Osteoblast (primary cell): Measurements from ENCODE around the gene PPP2R3B. TPM values are rescaled to one million over a fixed set of nuclear protein-coding genes. Genes with fewer than 3 reads are reported as not detected.

Experiments used
- DNase-seq: peaks from one replicate; pipeline ENCODE4 v3.0.0; 2011; ENCODE audit warnings: low spot score, mixed read lengths; ENCODE audit not compliant: insufficient read length; ENCODE audit errors: missing footprints
- H2AFZ ChIP-seq: 2 replicates; pipeline ENCODE4 v1.6.0; 2011; ENCODE audit warnings: mild to moderate bottlenecking, low read length
- H3K27ac ChIP-seq: 2 replicates; pipeline ENCODE4 v1.5.1; 2011; ENCODE audit warnings: mild to moderate bottlenecking, low read depth, low read length, moderate library complexity
- H3K27me3 ChIP-seq: 2 replicates; pipeline ENCODE4 v1.6.0; 2012; ENCODE audit warnings: mild to moderate bottlenecking, control low read depth, inconsistent platforms, low read length, moderate library complexity; ENCODE audit not compliant: insufficient read depth
- H3K36me3 ChIP-seq: 2 replicates; pipeline ENCODE4 v1.5.1; 2011; ENCODE audit warnings: mild to moderate bottlenecking, low read length, control low read depth, moderate library complexity; ENCODE audit not compliant: insufficient read depth
- H3K4me1 ChIP-seq: 2 replicates; pipeline ENCODE4 v1.5.1; 2011; ENCODE audit warnings: mild to moderate bottlenecking, low read length, control low read depth, moderate library complexity; ENCODE audit not compliant: insufficient read depth
- H3K4me2 ChIP-seq: 2 replicates; pipeline ENCODE4 v1.6.0; 2011; ENCODE audit warnings: mild to moderate bottlenecking, low read length; ENCODE audit not compliant: insufficient read depth
- H3K4me3 ChIP-seq: fragments of 200-600 bp; sonication (generic); 3 replicates; pipeline ENCODE4 v1.5.1; 2012; ENCODE audit warnings: mild to moderate bottlenecking, low read length, inconsistent platforms; ENCODE audit not compliant: insufficient read depth
- H3K79me2 ChIP-seq: 2 replicates; pipeline ENCODE4 v1.6.0; 2012; ENCODE audit warnings: mild to moderate bottlenecking, low read length, control low read depth, inconsistent platforms; ENCODE audit not compliant: insufficient read depth
- H3K9me3 ChIP-seq: 2 replicates; pipeline ENCODE4 v1.5.1; 2011; ENCODE audit warnings: low read depth, low read length, control low read depth
- H4K20me1 ChIP-seq: 2 replicates; pipeline ENCODE4 v1.6.0; 2012; ENCODE audit warnings: mild to moderate bottlenecking, low read length, control low read depth; ENCODE audit not compliant: insufficient read depth
- total RNA-seq: library from RNA; depleted of rRNA; stranded (reverse); fragments of >200 nt; gene quantifications from 2 replicates; pipeline ENCODE4 v1.2.3, GENCODE V29; 2012
- TF ChIP-seq, protein P1 (sequence below): IDR thresholded peaks from 2 replicates; pipeline ENCODE4 v1.5.1; 2011; ENCODE audit warnings: mild to moderate bottlenecking, low read depth, low read length, moderate library complexity; ENCODE audit errors: extremely low read depth

PPP2R3B gene
- total RNA-seq, 1 donor = 13.4 TPM

DNA sequence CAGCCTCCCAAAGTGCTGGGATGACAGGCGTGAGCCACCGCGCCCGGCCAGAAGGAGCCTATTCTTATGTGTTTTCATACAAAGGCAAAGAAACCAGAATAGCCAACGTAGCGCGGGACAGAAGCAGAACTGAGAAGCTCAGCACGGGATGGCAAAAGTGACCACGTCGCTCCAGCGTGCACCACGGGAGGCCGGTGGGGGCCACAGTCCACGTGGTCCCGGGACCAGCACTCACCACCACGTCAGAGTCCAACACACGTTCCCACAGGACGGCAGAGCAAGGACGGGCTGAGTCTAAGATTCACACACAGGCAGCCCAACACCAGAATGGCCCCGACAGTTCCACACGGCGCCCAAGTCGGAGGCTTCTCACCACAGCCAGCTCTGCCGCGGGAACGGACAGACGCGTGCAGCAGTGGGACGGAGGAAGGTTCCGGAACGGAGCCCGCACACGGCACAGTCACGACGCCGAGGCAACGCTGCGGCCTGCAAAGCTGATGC, 49.3 kb downstream of the PPP2R3B start:
- H3K27ac ChIP-seq = no peak overlapping the region

DNA sequence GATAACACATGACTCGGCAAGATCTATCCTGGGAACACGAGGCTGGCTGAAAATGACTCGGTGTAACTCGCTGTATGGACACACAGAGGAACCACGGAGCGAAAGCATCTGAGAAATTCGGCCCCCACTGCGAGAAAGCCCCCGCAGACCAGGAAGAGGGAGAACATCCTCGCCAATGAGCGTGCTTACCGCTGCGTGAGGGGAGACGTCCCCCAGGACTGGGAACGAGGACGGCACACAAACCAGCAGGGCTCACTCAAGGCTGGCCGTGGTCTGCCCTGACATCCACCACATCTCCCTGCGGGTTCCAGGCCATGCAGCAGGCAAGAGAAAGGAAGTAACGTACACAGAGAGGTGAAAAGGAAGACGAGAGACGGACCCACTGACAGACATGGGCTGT, 50.5 kb downstream of the PPP2R3B start:
- Histone ChIP-seq H3K27ac (no peak overlapping the region), H3K36me3 (no peaks in the 10 kb centered on the region), H4K20me1 (no peaks in the 10 kb centered on the region), H3K4me3 (no peak overlapping the region), H3K4me1 (no peaks in the 10 kb centered on the region), H3K9me3 (no peaks in the 10 kb centered on the region), H3K4me2 (no peak overlapping the region), H3K79me2 (no peaks in the 10 kb centered on the region), H3K27me3 (no peaks in the 10 kb centered on the region), H2AFZ (no peak overlapping the region)
- TF ChIP-seq, protein P1, sequence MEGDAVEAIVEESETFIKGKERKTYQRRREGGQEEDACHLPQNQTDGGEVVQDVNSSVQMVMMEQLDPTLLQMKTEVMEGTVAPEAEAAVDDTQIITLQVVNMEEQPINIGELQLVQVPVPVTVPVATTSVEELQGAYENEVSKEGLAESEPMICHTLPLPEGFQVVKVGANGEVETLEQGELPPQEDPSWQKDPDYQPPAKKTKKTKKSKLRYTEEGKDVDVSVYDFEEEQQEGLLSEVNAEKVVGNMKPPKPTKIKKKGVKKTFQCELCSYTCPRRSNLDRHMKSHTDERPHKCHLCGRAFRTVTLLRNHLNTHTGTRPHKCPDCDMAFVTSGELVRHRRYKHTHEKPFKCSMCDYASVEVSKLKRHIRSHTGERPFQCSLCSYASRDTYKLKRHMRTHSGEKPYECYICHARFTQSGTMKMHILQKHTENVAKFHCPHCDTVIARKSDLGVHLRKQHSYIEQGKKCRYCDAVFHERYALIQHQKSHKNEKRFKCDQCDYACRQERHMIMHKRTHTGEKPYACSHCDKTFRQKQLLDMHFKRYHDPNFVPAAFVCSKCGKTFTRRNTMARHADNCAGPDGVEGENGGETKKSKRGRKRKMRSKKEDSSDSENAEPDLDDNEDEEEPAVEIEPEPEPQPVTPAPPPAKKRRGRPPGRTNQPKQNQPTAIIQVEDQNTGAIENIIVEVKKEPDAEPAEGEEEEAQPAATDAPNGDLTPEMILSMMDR = no peak
- no peak for DNase-seq

More for the DNA sequence above, 49.3 kb downstream of the PPP2R3B start:
- DNase-seq = no peak
- Histone ChIP-seq H3K4me3 (no peak overlapping the region), H3K79me2 (no peaks in the 10 kb centered on the region), H3K36me3 (no peaks in the 10 kb centered on the region), H3K9me3 (no peaks in the 10 kb centered on the region), H3K4me1 (no peaks in the 10 kb centered on the region), H4K20me1 (no peaks in the 10 kb centered on the region), H3K27me3 (no peaks in the 10 kb centered on the region), H3K4me2 (no peak overlapping the region), H2AFZ (no peak overlapping the region)
- TF ChIP-seq, protein P1 = no peak

DNA sequence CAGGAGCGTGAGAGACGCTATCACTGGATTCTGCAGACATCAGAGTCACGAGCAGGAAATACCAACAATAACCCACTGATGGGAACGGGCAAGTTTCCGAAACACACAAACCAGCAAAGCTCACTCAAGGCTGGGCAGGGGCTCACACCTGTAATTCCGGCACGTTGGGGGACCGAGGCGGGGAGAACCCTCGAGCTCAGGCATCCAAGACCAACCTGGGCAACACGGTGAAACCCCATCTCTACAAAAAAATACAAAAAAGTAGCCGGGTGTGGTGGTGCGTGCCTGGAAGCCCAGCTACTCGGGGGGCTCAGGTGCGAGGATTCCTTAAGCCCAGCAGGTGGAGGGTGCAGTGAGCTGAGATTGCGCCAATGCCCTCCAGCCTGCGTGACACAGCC, 51.0 kb downstream of the PPP2R3B start:
- Histone ChIP-seq H3K36me3 (no peaks in the 10 kb centered on the region), H4K20me1 (no peaks in the 10 kb centered on the region), H3K4me3 (no peak overlapping the region), H3K4me1 (no peaks in the 10 kb centered on the region), H2AFZ (no peak overlapping the region), H3K27ac (no peak overlapping the region), H3K4me2 (no peak overlapping the region), H3K27me3 (no peaks in the 10 kb centered on the region), H3K9me3 (no peaks in the 10 kb centered on the region), H3K79me2 (no peaks in the 10 kb centered on the region)
- no peak for DNase-seq
- TF ChIP-seq, protein P1 = no peak

DNA sequence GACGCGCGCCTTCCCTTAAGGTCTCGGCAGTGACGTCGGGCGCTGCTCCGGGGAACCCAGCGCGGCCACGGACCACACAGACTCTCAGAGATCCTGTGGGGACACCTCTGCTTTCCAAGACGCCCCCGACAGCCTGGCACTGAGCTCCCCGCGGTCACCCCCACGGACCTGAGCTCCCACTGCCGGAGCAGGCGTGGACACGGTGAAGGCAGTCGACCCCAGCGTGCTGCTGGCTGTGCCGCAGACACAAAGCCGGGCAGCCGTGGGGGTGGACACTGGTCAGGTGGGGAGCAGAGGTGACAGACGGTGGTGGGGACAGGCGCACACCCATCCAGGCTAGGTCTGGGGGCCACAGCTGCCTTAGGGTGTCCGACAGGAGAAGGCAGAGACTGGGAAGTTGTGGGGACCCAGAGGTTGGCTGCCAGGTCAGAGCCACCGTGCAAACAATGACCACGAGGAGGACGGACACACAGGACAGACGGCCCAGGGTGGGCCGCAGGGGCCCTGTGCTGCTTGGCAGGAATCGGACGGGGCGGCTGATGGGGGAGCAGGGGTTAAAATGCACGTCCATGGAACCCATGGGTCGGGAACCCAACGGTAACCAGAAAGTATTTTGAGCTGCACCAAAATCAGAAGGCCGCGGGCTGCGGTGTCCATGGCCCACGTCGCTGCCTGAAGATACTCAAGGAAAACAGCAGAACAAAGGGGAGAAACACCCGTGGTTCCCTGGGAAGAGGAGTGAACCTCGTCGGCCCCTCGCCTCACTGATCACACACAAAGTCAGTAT, 51.5 kb downstream of the PPP2R3B start:
- H3K4me3 ChIP-seq = no peak overlapping the region
- H4K20me1 ChIP-seq = no peaks in the 10 kb centered on the region
- no peak overlapping the region for H3K4me2 ChIP-seq
- TF ChIP-seq, protein P1 = no peak
- no peaks in the 10 kb centered on the region for H3K36me3 ChIP-seq
- no peaks in the 10 kb centered on the region for H3K4me1 ChIP-seq
- H3K79me2 ChIP-seq = no peaks in the 10 kb centered on the region
- no peaks in the 10 kb centered on the region for H3K9me3 ChIP-seq
- H2AFZ ChIP-seq = no peak overlapping the region
- DNase-seq = no peak
- no peak overlapping the region for H3K27ac ChIP-seq
- H3K27me3 ChIP-seq = no peaks in the 10 kb centered on the region
